Stomach (tissue), 4 donors: Measurements from ENCODE around the gene KIAA1671.

ENCODE experiments used
- POLR2A ChIP-seq, 4 donors: fragments of 450-650 bp; IDR thresholded peaks; one replicate each; pipeline ENCODE4 v1.6.1; 2016; ENCODE audit warnings: antibody characterized with exemption in 4 of 4, control low read depth in 2 of 4, mild to moderate bottlenecking in 1 of 4, moderate library complexity in 1 of 4
- POLR2AphosphoS5 ChIP-seq, 3 donors: sonication (generic); formaldehyde crosslinking; IDR thresholded peaks; one replicate each; pipeline ENCODE4 v1.6.1; 2016; ENCODE audit warnings: antibody characterized with exemption in 3 of 3
- TF ChIP-seq, protein P1 (sequence below), 7 experiments: fragments of 450-650 bp in 4 of 7; fragments of 200-600 bp in 3 of 7; sonication (generic) in 3 of 7; IDR thresholded peaks; one replicate each; pipeline ENCODE4 v1.5.1; 2016 to 2019; ENCODE audit warnings: antibody characterized with exemption in 7 of 7, control low read depth in 2 of 7, mild to moderate bottlenecking in 1 of 7

DNA sequence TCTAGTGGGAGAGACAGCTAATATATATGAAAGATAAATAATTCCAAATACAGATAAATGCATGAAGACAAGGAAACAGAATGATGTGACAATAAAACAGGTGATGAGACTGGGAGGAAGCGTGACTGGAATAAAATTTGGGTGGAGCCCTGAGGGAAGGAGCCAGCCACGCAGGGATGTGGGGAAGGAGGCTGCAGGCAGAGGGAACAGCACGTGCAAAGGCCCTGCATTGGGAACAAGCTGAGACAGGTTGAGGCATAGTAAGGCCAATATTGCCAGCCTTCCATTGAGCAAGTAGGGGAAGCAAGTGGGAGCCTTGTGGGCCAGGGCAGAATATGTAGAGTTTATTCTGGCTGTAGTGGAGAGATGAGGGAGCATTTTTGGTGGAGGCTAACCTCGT, 139.6 kb downstream of the KIAA1671 start:
- TF ChIP-seq, protein P1, sequence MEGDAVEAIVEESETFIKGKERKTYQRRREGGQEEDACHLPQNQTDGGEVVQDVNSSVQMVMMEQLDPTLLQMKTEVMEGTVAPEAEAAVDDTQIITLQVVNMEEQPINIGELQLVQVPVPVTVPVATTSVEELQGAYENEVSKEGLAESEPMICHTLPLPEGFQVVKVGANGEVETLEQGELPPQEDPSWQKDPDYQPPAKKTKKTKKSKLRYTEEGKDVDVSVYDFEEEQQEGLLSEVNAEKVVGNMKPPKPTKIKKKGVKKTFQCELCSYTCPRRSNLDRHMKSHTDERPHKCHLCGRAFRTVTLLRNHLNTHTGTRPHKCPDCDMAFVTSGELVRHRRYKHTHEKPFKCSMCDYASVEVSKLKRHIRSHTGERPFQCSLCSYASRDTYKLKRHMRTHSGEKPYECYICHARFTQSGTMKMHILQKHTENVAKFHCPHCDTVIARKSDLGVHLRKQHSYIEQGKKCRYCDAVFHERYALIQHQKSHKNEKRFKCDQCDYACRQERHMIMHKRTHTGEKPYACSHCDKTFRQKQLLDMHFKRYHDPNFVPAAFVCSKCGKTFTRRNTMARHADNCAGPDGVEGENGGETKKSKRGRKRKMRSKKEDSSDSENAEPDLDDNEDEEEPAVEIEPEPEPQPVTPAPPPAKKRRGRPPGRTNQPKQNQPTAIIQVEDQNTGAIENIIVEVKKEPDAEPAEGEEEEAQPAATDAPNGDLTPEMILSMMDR (IDR thresholded peaks at IDR 0.05), result no peak
- TF ChIP-seq POLR2A (IDR thresholded peaks at IDR 0.05) (no peak), POLR2AphosphoS5 (IDR thresholded peaks at IDR 0.05) (no peak)
